PC-3 (cell line): ENCODE results near the gene PLCL1.

Experiments used
- CTCF ChIP-seq: fragments of 300-600 bp; sonication (generic); conservative IDR thresholded peaks from 2 replicates; pipeline ENCODE4 v1.5.1; 2017; ENCODE audit warnings: antibody characterized with exemption, low read depth, mild to moderate bottlenecking, low read length
- EZH2 ChIP-seq: fragments of 300-600 bp; sonication (generic); IDR thresholded peaks from one replicate; pipeline ENCODE4 v1.6.1; 2017; ENCODE audit warnings: antibody characterized with exemption, mild to moderate bottlenecking, low read length; ENCODE audit not compliant: unreplicated experiment
- EZH2phosphoT487 ChIP-seq: fragments of 300-600 bp; sonication (generic); IDR thresholded peaks from 2 replicates; pipeline ENCODE4 v1.6.1; 2018; ENCODE audit warnings: mild to moderate bottlenecking, antibody characterized with exemption, low read length, borderline replicate concordance

GRCh38 chr2:198143793-198144192 lies 339.4 kb downstream of the PLCL1 start:
- TF ChIP-seq CTCF (no peak), EZH2 (no peak), EZH2phosphoT487 (no peak)
